GM19467 (cell line): Measurements from ENCODE around the gene GPSM3.
A peak's percentile ranks its signal among the peaks of the same experiment; 100 is the strongest.
"Not testable (repeated sequence)": the region's sequence is repeated elsewhere in the genome, so short reads cannot be mapped to it uniquely, and the experiment has no call there.

Source experiments
- ATAC-seq: cut with Tn5 transposase; IDR thresholded peaks from one replicate; pipeline ENCODE4 v1.9.1; 2021; ENCODE audit warnings: mild to moderate bottlenecking, moderate library complexity; ENCODE audit not compliant: unreplicated experiment

GPSM3 gene

DNA sequence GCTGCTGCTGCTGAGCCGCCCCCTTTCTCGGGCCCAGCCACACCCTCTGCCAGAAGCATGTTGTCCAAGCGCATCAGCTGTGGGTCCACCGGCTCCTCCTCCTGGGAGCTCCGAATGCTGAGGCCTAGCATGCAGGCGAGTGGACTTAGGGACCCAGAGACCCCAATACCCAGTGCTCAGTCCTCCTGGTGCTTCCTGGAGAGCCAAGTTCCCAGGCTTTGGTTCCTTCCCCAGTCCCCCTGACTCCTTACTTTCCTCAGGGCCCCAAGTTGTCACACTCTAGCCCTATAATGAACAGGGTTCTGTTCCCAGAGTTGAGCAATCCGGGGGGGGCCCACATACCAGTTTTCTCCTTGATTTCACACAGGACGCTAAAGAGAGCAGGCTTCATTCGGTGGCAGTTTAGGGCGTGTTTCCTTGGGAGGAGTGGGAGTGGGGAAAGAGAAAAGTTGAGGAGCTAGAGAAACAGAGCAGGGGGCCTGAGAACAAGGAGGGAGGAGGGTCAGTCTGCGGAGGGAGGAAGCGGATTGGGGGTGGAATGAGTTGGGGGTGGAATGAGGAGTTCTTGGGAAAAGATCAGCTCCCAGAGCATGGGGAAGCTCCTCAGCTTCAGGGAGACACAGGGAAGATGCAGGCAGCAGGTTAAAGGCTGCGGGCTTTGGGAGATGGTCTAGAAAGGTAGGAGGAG, 3.9 kb downstream of the GPSM3 start:
- ATAC-seq: no peak

DNA sequence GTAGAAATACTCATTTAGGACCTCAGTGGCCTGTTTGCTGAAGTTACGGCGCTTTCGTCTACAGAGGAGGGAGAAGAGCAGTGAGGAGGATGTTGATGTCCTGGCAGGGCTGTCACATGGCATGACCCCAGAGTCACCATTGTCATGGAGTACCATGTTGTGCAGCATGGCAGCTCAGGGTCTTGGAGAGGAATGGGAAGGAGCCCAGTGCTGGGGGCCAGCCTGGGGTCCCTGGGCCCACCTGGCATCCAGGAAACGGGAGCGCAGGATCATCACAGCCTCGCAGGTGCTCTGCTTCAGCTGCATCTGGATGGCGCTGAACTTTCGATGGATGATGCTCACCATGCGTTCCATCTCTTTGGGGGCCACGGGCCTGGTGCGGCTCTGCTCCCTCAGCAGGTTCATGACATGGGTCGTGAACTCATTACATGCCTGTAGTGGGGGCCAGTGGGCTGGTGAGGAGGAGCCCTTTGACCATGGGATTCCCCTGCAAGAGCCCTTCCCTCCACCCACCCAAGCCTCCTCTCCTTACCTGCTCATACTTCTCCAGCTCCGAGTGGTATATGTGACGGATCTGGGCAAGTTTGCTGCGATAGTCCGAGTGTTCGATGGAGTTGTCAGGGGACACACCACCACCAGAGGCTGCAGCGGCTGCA, 4.6 kb downstream of the GPSM3 start:
- ATAC-seq: not testable (repeated sequence)

DNA sequence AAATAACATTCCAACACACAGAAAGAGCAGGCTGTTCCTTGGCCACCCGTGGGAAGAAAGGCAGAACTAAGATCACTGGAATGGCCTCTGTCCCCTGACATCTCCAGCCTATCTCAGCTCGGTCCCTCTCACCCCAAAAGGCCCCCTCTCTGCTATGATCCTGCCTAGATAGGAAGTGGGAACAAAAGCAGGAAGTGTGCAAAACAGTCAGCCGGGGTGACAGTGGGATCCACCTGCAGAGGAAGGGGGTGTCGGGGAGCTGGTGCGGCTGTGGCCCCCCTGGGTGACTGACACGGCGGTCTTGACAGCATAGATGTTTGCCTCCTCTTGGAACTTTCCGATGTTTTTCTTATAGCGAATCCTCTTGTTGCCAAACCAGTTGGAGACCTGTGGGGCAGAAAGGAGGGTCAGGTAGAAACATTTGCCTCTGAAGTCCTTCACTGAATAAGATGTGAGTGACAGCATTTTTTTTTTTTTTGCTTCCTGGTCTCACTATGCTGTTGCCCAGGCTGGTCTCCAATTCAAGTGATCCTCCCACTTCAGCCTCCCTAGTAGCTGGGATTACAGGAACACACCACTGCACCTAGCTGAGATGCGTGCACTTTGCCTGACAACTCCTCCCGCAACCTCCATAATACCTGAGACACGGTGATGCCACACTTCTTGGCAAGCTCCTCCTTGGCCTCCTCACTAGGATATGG, 5.3 kb downstream of the GPSM3 start:
- ATAC-seq: no peak

DNA sequence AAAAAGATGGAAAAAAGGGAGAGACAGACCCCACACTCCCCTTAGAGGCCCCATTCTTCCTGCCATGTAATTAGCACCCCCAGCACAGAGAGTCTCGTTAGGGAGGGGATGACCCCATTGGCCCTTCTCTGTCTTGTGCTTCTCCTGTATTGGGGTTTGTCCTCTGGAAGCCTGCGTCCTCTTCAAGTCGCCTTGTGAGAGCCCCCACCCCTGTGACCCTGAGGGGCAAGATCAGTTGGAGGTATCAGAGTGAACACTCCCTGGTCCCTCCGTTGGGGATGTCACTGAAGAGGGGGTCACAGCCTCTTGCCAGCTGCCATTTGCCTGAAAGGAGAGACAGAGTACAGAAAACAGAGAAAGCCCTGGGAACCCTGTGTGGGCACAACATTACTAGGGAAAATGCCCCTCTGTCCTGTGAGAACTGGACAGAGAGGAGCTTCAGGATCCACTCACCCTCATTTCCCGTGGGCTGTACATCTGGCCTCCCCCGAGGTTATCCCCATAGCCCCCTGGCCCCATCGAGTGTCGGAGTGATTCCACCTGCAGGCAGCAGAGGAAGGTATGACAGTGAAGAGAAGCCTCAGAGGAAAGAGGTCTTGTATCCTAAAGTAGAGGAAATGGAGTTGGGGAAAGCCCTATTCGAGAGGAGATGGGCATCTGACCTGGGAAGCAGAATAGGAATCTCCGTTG, 6.1 kb downstream of the GPSM3 start:
- not testable (repeated sequence) for ATAC-seq

DNA sequence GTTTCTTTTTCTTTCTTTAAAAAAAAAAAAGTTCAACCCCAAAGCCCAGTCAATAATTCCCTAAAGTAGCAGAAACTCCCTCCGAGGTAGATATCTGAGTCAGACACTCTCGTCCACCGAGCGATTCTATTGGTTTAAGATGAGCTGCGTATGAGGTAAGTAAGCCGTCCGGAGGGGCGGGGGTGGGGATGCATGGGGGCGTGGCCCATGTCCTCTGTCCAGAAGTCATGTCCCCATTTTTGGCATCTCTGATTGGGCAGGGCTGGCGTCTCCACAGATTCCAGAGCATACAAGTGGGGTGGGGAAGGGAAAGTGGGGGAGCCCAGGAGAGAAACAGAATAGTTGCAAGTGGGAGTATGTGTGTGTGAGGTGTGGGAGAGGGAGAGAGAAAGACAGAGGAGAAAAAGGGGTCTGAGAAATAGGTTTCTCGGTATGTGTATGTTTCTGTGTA, 6.7 kb downstream of the GPSM3 start:
- ATAC-seq: not testable (repeated sequence)

DNA sequence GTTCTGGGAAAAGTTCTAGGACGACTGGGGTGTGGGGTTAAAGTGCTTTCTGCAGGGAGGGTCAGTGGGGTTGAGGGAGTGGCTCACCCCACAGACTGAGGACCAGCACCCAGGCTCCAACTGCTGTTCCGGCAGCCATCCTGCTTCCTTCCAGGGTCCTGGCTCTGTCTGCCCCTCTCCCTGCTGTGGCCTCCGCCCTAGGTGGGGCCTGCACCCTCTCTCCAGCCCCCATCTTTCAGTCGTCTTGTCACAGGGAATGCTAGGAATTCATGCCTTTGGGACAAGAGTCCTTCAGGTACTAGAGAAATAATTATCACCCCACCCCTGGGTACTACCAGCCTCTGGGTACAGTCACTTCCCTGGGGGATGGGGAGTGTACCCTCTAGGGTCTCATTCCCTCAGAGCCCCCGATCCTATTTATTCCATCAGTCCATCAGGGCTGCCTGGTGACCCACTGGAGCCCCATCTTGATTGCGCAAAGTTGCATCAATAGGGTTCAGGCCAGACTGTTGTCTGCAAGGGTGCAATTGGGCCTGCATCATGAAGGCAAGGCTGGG, 8.3 kb downstream of the GPSM3 start, which contains the start of gene AGER:
Gene AGER, minus strand, starts transcription at position 170 of the 557 bp plus-strand sequence. Its CDS starts 31 bp downstream, at position 139.
- ATAC-seq: no peak

DNA sequence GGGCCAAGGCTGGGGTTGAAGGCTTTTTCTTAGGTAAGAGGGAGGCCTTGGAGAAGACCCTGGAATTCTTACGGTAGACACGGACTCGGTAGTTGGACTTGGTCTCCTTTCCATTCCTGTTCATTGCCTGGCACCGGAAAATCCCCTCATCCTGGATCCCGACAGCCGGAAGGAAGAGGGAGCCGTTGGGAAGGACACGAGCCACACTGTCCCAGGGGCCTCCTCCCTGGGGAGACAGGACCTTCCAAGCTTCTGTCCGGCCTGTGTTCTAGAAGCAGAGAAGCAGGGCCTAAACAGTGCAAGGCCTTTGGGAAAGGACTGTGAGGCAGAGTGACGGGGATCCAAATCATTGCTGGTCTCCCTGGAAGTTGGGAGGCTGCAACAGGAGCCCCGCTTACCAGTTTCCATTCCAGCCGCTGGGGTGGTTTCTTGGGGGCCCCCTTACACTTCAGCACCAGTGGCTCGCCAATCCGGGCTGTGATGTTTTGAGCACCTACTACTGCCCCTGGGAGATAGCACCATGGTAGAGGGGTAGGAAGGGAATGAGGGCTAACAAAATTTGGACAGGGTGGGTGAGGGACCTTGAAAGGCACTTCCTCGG, 8.9 kb downstream of the GPSM3 start:
- ATAC-seq: no peak

DNA sequence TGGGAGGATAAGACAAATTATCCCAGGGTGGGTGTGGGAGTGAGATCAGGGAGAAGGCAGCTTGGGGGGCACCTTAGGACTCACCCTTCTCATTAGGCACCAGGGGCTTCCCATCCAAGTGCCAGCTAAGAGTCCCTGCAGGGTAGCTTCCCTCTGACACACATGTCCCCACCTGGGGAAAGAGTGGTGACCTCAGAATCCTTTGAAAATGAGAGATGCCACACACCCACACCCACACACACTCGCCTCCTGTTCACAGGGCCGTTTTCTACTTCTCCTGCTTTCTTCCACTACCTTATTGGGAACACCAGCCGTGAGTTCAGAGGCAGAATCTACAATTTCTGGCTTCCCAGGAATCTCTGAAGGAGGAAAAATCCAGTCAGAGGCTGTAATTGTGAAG, 9.4 kb downstream of the GPSM3 start:
- no peak for ATAC-seq

DNA sequence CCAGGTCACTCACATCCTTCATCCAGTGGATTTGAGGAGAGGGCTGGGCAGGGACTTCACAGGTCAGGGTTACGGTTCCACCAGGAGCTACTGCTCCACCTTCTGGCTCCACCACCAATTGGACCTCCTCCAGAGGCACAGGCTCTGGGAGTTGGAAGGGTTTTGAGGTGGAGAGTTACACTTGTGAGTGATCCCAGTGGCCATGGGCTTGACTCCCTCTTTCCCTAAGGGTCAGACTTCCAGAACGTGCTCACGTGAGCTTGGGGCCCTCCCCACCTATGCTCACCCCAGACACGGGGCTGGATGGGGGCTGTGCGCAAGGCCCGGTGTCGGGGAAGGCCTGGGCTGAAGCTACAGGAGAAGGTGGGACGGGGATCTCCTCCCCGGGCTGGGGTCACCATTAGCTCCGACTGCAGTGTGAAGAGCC, 9.9 kb downstream of the GPSM3 start:
- ATAC-seq: no peak

DNA sequence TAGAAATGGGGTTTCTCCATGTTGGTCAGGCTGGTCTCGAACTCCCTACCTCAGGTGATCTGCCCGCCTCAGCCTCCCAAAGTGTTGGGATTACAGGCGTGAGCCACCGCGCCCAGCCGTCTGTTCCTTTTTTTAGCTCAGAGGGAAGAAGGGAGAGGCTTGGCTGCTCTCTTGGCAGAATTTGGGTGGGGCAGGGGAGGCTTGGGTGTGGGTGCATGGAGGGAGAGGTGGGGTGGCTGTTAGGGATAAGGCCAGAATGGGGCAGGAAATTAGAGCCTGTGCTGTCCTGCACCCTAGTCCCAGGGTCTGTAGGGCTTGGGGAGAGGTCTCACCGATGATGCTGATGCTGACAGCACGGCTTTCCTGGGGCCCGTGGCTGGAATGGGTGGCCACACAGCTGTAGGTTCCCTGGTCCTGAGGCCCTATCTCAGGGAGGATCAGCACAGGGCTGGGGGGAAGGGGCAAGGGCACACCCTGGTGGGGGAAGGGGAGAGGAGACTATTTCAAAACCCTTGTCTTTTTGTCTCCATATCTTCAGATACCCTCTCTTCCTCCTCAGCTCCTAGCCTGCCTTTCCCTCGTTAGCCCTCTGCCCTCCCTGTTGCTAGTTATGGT, 10.4 kb downstream of the GPSM3 start:
- ATAC-seq: no peak

DNA sequence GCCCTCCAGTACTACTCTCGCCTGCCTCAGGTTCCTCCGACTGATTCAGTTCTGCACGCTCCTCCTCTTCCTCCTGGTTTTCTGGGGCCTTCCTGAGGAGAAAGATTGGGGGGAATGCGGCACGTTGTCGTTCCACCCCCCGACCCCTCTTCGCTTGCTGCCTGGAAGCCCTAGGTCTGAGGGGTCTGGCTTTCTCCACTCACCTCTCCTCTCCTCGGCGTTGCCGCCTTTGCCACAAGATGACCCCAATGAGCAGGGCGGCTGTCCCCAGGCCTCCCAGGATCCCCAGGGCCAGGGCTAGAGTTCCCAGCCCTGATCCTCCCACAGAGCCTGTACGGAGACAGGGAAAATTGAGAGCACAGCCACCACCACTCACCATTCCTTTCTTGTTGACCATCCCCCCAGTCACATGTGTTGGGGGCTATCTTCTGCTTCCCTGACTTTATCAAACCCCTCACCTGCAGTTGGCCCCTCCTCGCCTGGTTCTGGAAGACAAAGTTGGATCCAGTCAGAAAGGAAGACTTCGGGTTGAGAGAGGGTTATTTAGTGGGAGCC, 11.2 kb downstream of the GPSM3 start:
- no peak for ATAC-seq

DNA sequence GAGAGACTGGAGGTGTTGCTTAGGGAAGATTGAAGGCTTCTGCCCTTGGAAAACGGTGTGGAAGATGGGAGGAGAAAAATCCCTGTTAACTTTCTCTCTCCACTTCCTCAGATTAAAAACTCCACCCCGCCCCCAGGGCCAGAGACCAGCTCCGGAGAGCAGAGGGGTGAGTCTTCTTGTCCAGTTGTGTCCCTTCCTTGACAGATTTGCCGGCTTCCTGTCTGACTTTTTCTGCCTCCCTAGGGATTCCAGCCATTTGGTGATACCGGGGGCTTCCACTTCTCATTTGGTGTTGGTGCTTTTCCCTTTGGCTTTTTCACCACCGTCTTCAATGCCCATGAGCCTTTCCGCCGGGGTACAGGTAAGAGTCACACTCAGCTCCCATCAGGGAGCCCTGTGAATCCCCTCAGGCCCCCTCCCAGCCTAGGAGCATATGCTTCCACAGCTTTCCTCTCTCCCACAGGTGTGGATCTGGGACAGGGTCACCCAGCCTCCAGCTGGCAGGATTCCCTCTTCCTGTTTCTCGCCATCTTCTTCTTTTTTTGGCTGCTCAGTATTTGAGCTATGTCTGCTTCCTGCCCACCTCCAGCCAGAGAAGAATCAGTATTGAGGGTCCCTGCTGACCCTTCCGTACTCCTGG, 12.6 kb downstream of the GPSM3 start:
- ATAC-seq: no peak

DNA sequence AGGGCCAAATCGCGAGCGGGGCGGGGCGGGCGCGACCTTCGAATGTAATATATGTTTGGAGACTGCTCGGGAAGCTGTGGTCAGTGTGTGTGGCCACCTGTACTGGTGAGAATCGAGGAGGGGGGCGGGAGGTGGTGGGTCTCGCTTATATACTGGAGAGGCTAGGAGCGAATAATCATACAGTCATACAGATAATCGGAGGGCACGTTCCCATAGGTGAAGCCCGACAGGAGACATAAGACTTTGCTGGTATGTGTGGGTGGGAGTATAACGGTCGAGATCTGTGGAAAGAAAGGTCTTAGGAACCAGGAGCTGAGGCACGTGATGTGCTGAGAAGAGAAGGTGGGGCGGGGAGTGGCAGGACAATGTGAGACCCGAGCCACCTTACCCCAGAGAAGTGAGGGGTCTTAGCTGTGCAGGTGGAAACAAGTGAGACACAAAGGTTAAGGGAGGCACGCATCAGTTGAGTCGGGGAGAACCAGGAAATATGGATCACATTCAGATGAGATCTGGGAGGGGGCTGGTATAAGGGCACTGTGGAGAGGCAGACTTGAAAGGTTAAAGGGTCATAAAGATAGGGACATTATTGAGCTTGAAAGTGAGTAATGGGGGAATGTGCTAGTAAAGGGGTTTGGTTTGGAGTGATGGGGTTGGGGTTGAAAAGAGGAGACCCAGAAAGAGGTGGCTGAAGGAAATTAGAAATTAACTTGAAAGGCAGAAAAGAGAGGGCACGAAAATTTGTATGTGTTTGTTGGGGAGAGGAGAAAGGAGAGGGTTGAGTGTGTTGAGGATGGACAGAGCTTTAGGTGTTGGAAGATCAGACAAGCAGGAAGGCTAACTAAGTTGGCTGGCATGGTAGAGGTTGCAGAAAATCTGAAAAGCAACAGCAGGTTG, 13.6 kb downstream of the GPSM3 start:
- ATAC-seq: no peak

DNA sequence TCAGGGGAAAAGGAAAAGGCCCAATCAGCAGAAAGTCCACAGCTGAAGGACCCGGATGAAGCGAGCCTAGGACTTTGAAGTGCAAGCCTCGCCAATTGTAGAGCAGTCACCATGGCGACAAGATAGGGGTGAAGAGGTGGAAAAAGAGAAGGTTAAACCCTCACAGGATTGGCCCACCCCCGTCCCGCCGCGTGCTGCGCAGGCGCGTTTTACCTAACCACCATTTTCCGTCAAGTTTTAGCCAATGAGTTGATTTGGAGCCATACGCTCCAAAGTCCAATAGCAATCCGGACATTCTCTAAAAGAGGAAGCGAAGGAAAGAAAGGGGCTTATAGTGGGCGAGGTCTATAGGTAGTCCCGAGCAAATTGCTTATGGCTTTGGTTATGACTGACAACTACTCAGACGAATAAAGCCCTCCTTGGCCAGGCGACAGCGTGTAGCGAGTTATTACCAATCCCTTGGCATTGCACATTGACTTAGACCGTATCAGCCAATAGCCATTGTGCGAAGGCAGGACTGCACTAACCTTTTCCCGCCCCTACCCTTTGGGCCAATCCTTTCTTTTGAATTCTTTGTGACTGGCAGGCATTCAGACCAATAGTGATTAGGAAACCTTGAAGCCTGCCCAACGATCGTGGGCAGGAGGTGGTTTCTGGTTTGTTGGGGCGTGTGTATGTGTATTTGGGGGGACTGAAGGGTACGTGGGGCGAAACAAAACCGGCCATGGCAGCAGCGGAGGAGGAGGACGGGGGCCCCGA, 14.5 kb downstream of the GPSM3 start, which contains the start of gene RNF5:
Gene RNF5, plus strand, starts transcription at position 618 of the 759 bp plus-strand sequence. Its CDS starts 107 bp downstream, at position 725.
- ATAC-seq: peak; percentile 81

DNA sequence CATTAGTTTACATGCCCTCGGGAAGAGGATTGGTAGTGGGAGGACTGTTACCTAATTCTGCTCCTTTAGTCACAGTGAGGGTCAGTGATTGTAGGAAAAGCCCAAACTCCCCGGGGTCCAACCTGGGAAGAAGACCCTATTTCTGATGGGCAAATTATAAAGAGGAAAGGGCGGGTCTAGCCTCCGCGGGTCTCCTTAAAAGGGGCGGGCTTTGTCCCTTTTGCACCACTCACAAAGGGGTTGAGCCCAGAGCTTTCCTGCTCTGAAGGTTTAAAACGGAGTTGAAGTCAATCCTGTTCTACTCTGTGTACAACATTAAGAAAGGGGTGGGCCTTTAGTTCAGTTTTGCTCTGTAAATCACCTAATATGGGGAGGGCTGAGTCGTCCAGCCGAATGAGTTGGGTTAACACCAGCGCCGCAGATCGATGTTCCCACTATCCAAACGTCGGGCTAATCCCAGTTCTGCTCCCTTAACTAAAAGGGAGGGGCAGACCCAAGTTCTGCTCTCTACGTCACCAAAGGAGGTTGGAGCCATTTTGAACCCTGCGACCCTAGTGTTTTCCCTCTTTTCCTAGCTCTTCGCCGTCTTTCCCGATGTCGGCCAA, 15.2 kb downstream of the GPSM3 start:
- peak; percentile 2 for ATAC-seq

DNA sequence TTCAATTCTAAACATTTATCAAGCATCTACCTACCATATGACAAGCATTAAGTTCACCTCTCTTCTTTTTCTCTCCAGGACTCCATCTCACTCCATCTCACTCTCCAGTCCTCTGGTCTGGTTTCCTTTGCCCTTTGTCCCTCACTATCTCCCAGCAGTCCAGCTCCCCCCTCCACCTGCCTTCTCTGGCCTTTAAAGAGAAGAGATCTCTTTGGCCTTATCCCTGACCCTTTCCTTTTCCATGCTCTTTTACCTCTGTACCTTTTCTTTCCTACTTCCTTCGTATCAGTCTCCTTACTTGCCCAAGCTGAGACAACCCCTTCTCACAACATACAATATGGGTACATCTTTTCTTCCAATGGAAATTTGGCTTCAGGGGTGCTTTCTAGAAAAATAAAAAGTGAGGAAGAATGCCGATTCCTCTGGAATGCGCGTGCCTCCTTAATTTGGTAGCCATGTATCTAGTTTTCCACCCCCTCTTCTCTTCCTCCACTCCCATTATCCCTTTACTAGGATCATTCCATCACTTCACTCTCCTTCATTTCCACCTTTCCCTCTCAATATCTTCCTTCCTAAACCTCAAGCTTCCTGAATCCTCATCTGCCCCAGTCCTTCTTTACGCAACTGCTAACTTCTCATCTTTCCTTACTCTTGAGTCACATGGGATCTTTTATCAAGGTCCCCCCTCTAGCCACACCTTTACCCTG, 15.8 kb downstream of the GPSM3 start:
- no peak for ATAC-seq
